HCT116 (cell line): ENCODE measurements around the gene FLACC1. TPM values are rescaled to one million over a fixed set of nuclear protein-coding genes. Genes with fewer than 3 reads are reported as not detected.

ENCODE experiments used
- ATAC-seq: fragments of 200-7000 bp; cut with Tn5 transposase; 2 replicates; pipeline ENCODE4 v1.9.1; 2020; ENCODE audit warnings: mild to moderate bottlenecking, moderate library complexity
- BruUV-seq: library from RNA; stranded (reverse); fragments of 400-500 nt; replicated peaks from 2 replicates; lab custom pipeline; 2021; lab: Mats Ljungman, UMichigan
- CTCF ChIA-PET: fragments of 300-600 bp; sonication (Branson Sonifier 250); formaldehyde crosslinking; loops from one replicate; lab custom pipeline; 2021; ENCODE audit warnings: antibody characterized with exemption; lab: Charles Lee
- POLR2A ChIA-PET: fragments of 300-600, 350-600 bp; sonication (Branson Sonifier 250); formaldehyde crosslinking; loops from one replicate; lab custom pipeline; 2021; ENCODE audit warnings: antibody characterized with exemption; lab: Charles Lee
- RAD21 ChIA-PET, 2 experiments: fragments of 300-600 bp; sonication (Branson Sonifier 250); formaldehyde crosslinking; loops; one replicate each; lab custom pipeline; 2023; ENCODE audit warnings: low total read pairs in 2 of 2; ENCODE audit not compliant: uncharacterized antibody in 2 of 2, unreplicated experiment in 2 of 2, low non-redundant PET in 1 of 2; lab: Charles Lee
- DNase-seq: peaks from one replicate; pipeline ENCODE4 v3.0.0-alpha.2; 2010; ENCODE audit warnings: low read depth, low spot score
- H2AFZ ChIP-seq: fragments of 200-600 bp; shearing (Covaris generic), sonication (generic); 2 replicates; pipeline ENCODE4 v1.6.1; 2017; ENCODE audit warnings: low read depth, mixed run types, mixed read lengths, antibody characterized with exemption, low read length; ENCODE audit not compliant: poor library complexity, severe bottlenecking
- H3K27ac ChIP-seq: 2 replicates; pipeline ENCODE4 v1.5.1; 2012; ENCODE audit warnings: low read depth, low read length
- H3K27me3 ChIP-seq: fragments of 200-600 bp; sonication (generic); 2 replicates; pipeline ENCODE4 v1.6.1; 2016; ENCODE audit warnings: mixed run types, low read length, mixed read lengths; ENCODE audit not compliant: insufficient read depth
- H3K36me3 ChIP-seq, 2 experiments: fragments of 200-500 bp in 1 of 2; fragments of 200-600 bp in 1 of 2; sonication (Bioruptor generic) in 1 of 2; sonication (generic) in 1 of 2; 2 replicates each; pipeline versions ENCODE4 v1.5.1 to v1.6.1; 2014 to 2016; ENCODE audit warnings: low read length in 2 of 2, inconsistent platforms in 1 of 2, mixed read lengths in 1 of 2, mixed run types in 1 of 2; ENCODE audit not compliant: insufficient read depth in 2 of 2, control insufficient read depth in 1 of 2
- H3K4me1 ChIP-seq, 2 experiments: fragments of 200-600 bp in 1 of 2; sonication (generic) in 1 of 2; 2 replicates each; pipeline versions ENCODE4 v1.5.1 to v1.6.1; 2012 to 2017; ENCODE audit warnings: low read length in 2 of 2, inconsistent platforms in 1 of 2, mild to moderate bottlenecking in 1 of 2, mixed read lengths in 1 of 2, mixed run types in 1 of 2, moderate library complexity in 1 of 2; ENCODE audit not compliant: insufficient read depth in 2 of 2, control insufficient read depth in 1 of 2
- H3K4me2 ChIP-seq: fragments of 200-600 bp; sonication (generic); 2 replicates; pipeline ENCODE4 v1.6.1; 2017; ENCODE audit warnings: mixed run types, low read length, mixed read lengths
- H3K4me3 ChIP-seq, 2 experiments: fragments of 200-600 bp in 1 of 2; sonication (generic) in 1 of 2; replicated peaks in 1 of 2; 2 replicates each; pipeline ENCODE4 v1.5.1; 2011 to 2016; ENCODE audit warnings: low read length in 2 of 2, control low read depth in 1 of 2, low read depth in 1 of 2, mild to moderate bottlenecking in 1 of 2, mixed read lengths in 1 of 2, mixed run types in 1 of 2
- H3K79me2 ChIP-seq: fragments of 200-600 bp; sonication (generic); 2 replicates; pipeline ENCODE4 v1.6.1; 2017; ENCODE audit warnings: mild to moderate bottlenecking, mixed run types, low read length, moderate library complexity, mixed read lengths; ENCODE audit not compliant: insufficient read depth
- H3K9ac ChIP-seq: fragments of 200-600 bp; sonication (generic); 2 replicates; pipeline ENCODE4 v1.6.1; 2016; ENCODE audit warnings: low read length, mixed read lengths
- H3K9me2 ChIP-seq: fragments of 200-600 bp; sonication (generic), shearing (Covaris generic); 2 replicates; pipeline ENCODE4 v1.6.1; 2017; ENCODE audit warnings: mixed run types, mild to moderate bottlenecking, moderate library complexity; ENCODE audit not compliant: insufficient read depth
- H3K9me3 ChIP-seq, 2 experiments: fragments of 200-500 bp in 1 of 2; fragments of 200-600 bp in 1 of 2; sonication (Bioruptor generic) in 1 of 2; sonication (generic) in 1 of 2; 2 replicates each; pipeline ENCODE4 v1.6.1; 2014 to 2017; ENCODE audit warnings: low read length in 2 of 2, mixed read lengths in 2 of 2, inconsistent platforms in 1 of 2, low read depth in 1 of 2, mild to moderate bottlenecking in 1 of 2, mixed run types in 1 of 2, moderate library complexity in 1 of 2; ENCODE audit not compliant: control insufficient read depth in 1 of 2, insufficient read depth in 1 of 2
- H4K20me1 ChIP-seq: fragments of 200-600 bp; sonication (generic), shearing (Covaris generic); 2 replicates; pipeline ENCODE4 v1.6.1; 2017; ENCODE audit warnings: mixed run types, mild to moderate bottlenecking, moderate library complexity; ENCODE audit not compliant: insufficient read depth
- CEBPB ChIP-seq: IDR thresholded peaks from 2 replicates; pipeline ENCODE4 v1.6.1; 2012; ENCODE audit warnings: low read depth
- ELF1 ChIP-seq: IDR thresholded peaks from 2 replicates; pipeline ENCODE4 v1.6.1; 2012; ENCODE audit warnings: low read depth, borderline replicate concordance
- EZH2 ChIP-seq: fragments of 200-600 bp; sonication (generic); IDR thresholded peaks from 2 replicates; pipeline ENCODE4 v1.6.1; 2017; ENCODE audit warnings: antibody characterized with exemption, mixed run types
- FOSL1 ChIP-seq: IDR thresholded peaks from 2 replicates; pipeline ENCODE4 v1.6.1; 2012; ENCODE audit warnings: low read depth
- JUND ChIP-seq: IDR thresholded peaks from 2 replicates; pipeline ENCODE4 v1.6.1; 2012
- POLR2AphosphoS5 ChIP-seq: IDR thresholded peaks from 2 replicates; pipeline ENCODE4 v1.6.1; 2011; ENCODE audit warnings: mild to moderate bottlenecking, low read depth, low read length, moderate library complexity
- RAD21 ChIP-seq: IDR thresholded peaks from 2 replicates; pipeline ENCODE4 v1.6.1; 2012; ENCODE audit warnings: low read depth, mild to moderate bottlenecking
- SRF ChIP-seq: IDR thresholded peaks from 2 replicates; pipeline ENCODE4 v1.6.1; 2012; ENCODE audit warnings: low read depth
- YY1 ChIP-seq: IDR thresholded peaks from 2 replicates; pipeline ENCODE4 v1.6.1; 2011; ENCODE audit warnings: low read length, low read depth, moderate library complexity, mild to moderate bottlenecking; ENCODE audit not compliant: insufficient replicate concordance; ENCODE audit errors: extremely low read depth
- ZNF274 ChIP-seq: fragments of 200-500 bp; sonication (Bioruptor generic); IDR thresholded peaks from 2 replicates; pipeline ENCODE4 v1.6.1; 2014; ENCODE audit warnings: mild to moderate bottlenecking, low read depth, low read length, inconsistent platforms
- intact Hi-C: fragments of 100-400 bp; cut with micrococcal nuclease; formaldehyde crosslinking; loops from 2 replicates; pipeline ENCODE4 v1.10.0; 2022
- total RNA-seq: library from RNA; stranded (reverse); gene quantifications from one replicate; pipeline ENCODE4 v1.2.1, GENCODE V29; 2021; ENCODE audit not compliant: unreplicated experiment
- TF ChIP-seq, protein P1 (sequence below), 3 experiments: fragments of 200-600 bp in 1 of 3; sonication (generic) in 1 of 3; IDR thresholded peaks in 2 of 3; conservative IDR thresholded peaks in 1 of 3; 2 replicates each; pipeline ENCODE4 v1.5.1; 2012 to 2017; ENCODE audit warnings: low read depth in 2 of 3, low read length in 2 of 3, antibody characterized with exemption in 1 of 3, borderline replicate concordance in 1 of 3, control low read depth in 1 of 3, mild to moderate bottlenecking in 1 of 3, mixed read lengths in 1 of 3, mixed run types in 1 of 3, moderate library complexity in 1 of 3; ENCODE audit not compliant: insufficient read depth in 1 of 3
- TF ChIP-seq, protein P2 (sequence below): IDR thresholded peaks from 2 replicates; pipeline ENCODE4 v1.6.1; 2012; ENCODE audit warnings: low read depth
- TF ChIP-seq, protein P3 (sequence below): IDR thresholded peaks from 2 replicates; pipeline ENCODE4 v1.6.1; 2011; ENCODE audit warnings: mild to moderate bottlenecking, low read length, moderate library complexity; ENCODE audit not compliant: insufficient replicate concordance; ENCODE audit errors: extremely low read depth

The FLACC1 gene
- total RNA-seq, 1 experiment from 2014 or later = 0.74 TPM

DNA sequence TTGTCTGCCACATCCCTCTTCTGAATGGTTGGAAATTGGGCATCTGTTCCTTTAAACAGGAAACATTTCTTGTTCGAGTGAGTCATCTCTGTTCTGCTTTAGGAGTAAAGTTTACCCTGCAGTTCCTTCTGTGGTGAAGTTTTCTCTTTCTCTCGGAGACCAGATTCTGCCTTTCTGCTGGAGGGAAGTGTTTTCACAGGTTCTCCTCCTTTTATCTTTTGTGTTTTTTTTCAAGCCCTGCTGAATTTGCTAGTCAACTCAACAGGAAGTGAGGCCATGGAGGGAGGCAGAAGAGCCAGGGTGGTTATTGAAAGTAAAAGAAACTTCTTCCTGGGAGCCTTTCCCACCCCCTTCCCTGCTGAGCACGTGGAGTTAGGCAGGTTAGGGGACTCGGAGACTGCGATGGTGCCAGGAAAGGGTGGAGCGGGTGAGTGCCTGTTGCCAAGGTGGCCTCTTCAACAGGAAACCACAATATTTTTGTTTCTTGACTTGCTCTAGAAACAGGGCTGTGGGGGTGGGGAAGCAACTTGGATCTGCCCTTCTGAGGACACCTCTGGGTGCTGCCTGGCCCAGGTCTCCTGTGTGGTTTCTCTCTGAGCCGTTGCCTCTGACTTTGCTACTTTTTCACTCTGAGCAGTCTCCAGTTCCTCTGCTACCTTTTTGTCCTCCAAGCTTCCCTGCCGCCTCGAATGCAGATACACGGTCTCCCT, 99.0 kb downstream of the FLACC1 start (continued):
- TF ChIP-seq, protein P1, sequence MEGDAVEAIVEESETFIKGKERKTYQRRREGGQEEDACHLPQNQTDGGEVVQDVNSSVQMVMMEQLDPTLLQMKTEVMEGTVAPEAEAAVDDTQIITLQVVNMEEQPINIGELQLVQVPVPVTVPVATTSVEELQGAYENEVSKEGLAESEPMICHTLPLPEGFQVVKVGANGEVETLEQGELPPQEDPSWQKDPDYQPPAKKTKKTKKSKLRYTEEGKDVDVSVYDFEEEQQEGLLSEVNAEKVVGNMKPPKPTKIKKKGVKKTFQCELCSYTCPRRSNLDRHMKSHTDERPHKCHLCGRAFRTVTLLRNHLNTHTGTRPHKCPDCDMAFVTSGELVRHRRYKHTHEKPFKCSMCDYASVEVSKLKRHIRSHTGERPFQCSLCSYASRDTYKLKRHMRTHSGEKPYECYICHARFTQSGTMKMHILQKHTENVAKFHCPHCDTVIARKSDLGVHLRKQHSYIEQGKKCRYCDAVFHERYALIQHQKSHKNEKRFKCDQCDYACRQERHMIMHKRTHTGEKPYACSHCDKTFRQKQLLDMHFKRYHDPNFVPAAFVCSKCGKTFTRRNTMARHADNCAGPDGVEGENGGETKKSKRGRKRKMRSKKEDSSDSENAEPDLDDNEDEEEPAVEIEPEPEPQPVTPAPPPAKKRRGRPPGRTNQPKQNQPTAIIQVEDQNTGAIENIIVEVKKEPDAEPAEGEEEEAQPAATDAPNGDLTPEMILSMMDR (IDR thresholded peaks at IDR 0.05 in 2 of 3, conservative IDR thresholded peaks at IDR 0.05 in 1 of 3; ENCODE audit: borderline replicate concordance in 1 of 3, insufficient read depth in 1 of 3, low read depth in 2 of 3, low read length in 2 of 3) = 0 out of 6 replicates have a peak, but pooled peaks of 1 of the 3 experiments have one; percentile 1

DNA sequence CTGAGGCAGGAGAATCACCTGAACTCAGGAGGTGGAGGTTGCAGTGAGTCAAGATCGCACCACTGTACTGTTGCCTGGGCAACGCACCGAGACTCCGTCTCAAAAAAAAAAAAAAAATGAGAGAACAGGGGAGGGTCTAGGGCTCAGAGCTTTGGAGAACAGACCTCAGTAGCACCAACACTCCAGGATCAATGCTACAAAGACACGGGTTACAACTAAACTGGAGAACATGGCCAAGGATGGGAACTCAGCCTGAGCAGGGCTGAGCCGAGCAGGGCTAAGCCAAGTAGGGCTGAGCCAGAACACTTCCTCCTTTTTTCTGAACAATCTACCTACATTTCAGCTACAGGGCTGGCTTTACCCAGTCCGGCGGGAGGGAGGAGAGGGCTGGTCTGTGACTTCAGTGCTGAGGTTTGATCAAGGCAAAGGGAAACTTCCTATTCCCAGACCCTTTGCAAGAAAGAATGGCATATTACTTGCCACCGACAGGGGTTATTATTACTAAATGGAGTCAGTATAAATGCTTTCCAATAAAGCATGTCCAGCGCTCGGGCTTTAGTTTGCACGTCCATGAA, 99.7 kb downstream of the FLACC1 start:
- POLR2A ChIA-PET = no interaction called here
- peaks cover 23 to 55% of the 10 kb centered on the region in 2 experiments for H3K4me1 ChIP-seq
- H3K9me2 ChIP-seq = no peaks in the 10 kb centered on the region
- TSS peak; percentile 82 for BruUV-seq
- no peaks in the 10 kb centered on the region for H3K27me3 ChIP-seq
- H4K20me1 ChIP-seq = no peaks in the 10 kb centered on the region
- peak; percentile 62 for ATAC-seq
- CTCF ChIA-PET = interaction anchor here (1.8 kb wide), 1 partner anchor 25 kb away, joined by 4 read pairs; no protein-coding TSS in a partner anchor
- RAD21 ChIA-PET = interaction anchor here in 1 of 2 experiments (0.7 kb wide), 1 partner anchor 139 kb away, joined by 4 read pairs; no protein-coding TSS in a partner anchor
- intact Hi-C loops = loop anchor here (5.0 kb wide), 1 partner anchor 100 kb away; the partner anchor contains the start of gene FLACC1
- H2AFZ ChIP-seq = peak overlapping the region; percentile 69
- H3K4me3 ChIP-seq = peak overlapping the region; percentile 61 to 64
- H3K4me2 ChIP-seq = peak overlapping the region; percentile 88
- H3K36me3 ChIP-seq = no peaks in the 10 kb centered on the region
- H3K9me3 ChIP-seq = no peaks in the 10 kb centered on the region
- no peak for DNase-seq
- peaks cover 48% of the 10 kb centered on the region for H3K79me2 ChIP-seq
- H3K27ac ChIP-seq = peak overlapping the region; percentile 76
- peak overlapping the region; percentile 75 for H3K9ac ChIP-seq
- TF ChIP-seq SRF = no peak
- no peak for TF ChIP-seq EZH2
- no peak for TF ChIP-seq ELF1
- no peak for TF ChIP-seq RAD21
- TF ChIP-seq ZNF274 = no peak
- TF ChIP-seq, protein P2, sequence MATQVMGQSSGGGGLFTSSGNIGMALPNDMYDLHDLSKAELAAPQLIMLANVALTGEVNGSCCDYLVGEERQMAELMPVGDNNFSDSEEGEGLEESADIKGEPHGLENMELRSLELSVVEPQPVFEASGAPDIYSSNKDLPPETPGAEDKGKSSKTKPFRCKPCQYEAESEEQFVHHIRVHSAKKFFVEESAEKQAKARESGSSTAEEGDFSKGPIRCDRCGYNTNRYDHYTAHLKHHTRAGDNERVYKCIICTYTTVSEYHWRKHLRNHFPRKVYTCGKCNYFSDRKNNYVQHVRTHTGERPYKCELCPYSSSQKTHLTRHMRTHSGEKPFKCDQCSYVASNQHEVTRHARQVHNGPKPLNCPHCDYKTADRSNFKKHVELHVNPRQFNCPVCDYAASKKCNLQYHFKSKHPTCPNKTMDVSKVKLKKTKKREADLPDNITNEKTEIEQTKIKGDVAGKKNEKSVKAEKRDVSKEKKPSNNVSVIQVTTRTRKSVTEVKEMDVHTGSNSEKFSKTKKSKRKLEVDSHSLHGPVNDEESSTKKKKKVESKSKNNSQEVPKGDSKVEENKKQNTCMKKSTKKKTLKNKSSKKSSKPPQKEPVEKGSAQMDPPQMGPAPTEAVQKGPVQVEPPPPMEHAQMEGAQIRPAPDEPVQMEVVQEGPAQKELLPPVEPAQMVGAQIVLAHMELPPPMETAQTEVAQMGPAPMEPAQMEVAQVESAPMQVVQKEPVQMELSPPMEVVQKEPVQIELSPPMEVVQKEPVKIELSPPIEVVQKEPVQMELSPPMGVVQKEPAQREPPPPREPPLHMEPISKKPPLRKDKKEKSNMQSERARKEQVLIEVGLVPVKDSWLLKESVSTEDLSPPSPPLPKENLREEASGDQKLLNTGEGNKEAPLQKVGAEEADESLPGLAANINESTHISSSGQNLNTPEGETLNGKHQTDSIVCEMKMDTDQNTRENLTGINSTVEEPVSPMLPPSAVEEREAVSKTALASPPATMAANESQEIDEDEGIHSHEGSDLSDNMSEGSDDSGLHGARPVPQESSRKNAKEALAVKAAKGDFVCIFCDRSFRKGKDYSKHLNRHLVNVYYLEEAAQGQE = no peak
- no peak; the same call in 1 of the 2 replicates for TF ChIP-seq POLR2AphosphoS5
- TF ChIP-seq, protein P3, sequence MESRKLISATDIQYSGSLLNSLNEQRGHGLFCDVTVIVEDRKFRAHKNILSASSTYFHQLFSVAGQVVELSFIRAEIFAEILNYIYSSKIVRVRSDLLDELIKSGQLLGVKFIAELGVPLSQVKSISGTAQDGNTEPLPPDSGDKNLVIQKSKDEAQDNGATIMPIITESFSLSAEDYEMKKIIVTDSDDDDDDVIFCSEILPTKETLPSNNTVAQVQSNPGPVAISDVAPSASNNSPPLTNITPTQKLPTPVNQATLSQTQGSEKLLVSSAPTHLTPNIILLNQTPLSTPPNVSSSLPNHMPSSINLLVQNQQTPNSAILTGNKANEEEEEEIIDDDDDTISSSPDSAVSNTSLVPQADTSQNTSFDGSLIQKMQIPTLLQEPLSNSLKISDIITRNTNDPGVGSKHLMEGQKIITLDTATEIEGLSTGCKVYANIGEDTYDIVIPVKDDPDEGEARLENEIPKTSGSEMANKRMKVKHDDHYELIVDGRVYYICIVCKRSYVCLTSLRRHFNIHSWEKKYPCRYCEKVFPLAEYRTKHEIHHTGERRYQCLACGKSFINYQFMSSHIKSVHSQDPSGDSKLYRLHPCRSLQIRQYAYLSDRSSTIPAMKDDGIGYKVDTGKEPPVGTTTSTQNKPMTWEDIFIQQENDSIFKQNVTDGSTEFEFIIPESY = no peak
- TF ChIP-seq YY1 = no peak
- TF ChIP-seq CEBPB = no peak
- TF ChIP-seq FOSL1 = no peak
- no peak for TF ChIP-seq JUND
